Muscle of back (tissue), 11 donors: Measurements from ENCODE around the gene UQCRC1. TPM values are rescaled to one million over a fixed set of nuclear protein-coding genes. Genes with fewer than 3 reads are reported as not detected.
"Not testable (repeated sequence)": the region's sequence is repeated elsewhere in the genome, so short reads cannot be mapped to it uniquely, and the experiment has no call there.

Source experiments
- DNase-seq, 3 donors: peaks; one replicate each; pipeline versions ENCODE4 v3.0.0 to v3.0.0-alpha.2; 2013
- polyA plus RNA-seq, 10 donors: library from polyadenylated mRNA; unstranded; fragments of 120-200 nt; gene quantifications; one replicate each; pipeline ENCODE4 v1.2.1, GENCODE V29; 2013; ENCODE audit not compliant: insufficient read length in 10 of 10

Gene UQCRC1
- polyA plus RNA-seq, 10 donors, result 161 to 187 (median 177) TPM

GRCh38 chr3:48558493-48559134 is 50.8 kb downstream of the UQCRC1 start:
- peak in 1 of 3 donors; percentile 43 for DNase-seq

- DNase-seq, result peak; percentile 99
Measured at GRCh38 chr3:48556796-48557626, 52.4 kb downstream of the UQCRC1 start, which contains the start of gene PFKFB4. Gene PFKFB4 (minus strand): TSS chr3:48556803. CDS start chr3:48556777, 26 bp downstream.

GRCh38 chr3:48555949-48556795 is 53.3 kb downstream of the UQCRC1 start:
- no peak for DNase-seq

GRCh38 chr3:48555231-48555948 is 54.1 kb downstream of the UQCRC1 start:
- DNase-seq, result no peak

GRCh38 chr3:48553886-48554845 is 55.3 kb downstream of the UQCRC1 start:
- no peak for DNase-seq

- no peak for DNase-seq
Measured at GRCh38 chr3:48553361-48553760, 56.1 kb downstream of the UQCRC1 start.

GRCh38 chr3:48552111-48552951 is 57.1 kb downstream of the UQCRC1 start:
- no peak for DNase-seq

GRCh38 chr3:48551651-48552050 is 57.8 kb downstream of the UQCRC1 start:
- DNase-seq, result not testable (repeated sequence)

Other genes starting within 250 kb of the UQCRC1 start
- under 1 TPM in 5 of 10 donors, not detected in 5; 0.11 to 0.43 (median 0.20) TPM for gene FBXW12, start 237.4 kb downstream of the UQCRC1 start, polyA plus RNA-seq
- gene PLXNB1, start 179.6 kb downstream of the UQCRC1 start, polyA plus RNA-seq, result 10 to 100 TPM; 11.4 to 33.0 (median 20.0) TPM
- 10 to 100 TPM in 8 of 10 donors, 1 to 10 TPM in 2; 9.2 to 15.2 (median 11.3) TPM for gene CCDC51, start 169.5 kb downstream of the UQCRC1 start, polyA plus RNA-seq
- 100 to 1,000 TPM; 146 to 239 (median 178) TPM for gene TMA7, start 169.4 kb downstream of the UQCRC1 start, polyA plus RNA-seq
- gene ATRIP, start 162.9 kb downstream of the UQCRC1 start, polyA plus RNA-seq, result 1 to 10 TPM; 6.4 to 9.8 (median 7.9) TPM
- 10 to 100 TPM; 54.3 to 89.5 (median 70.3) TPM for gene SHISA5, start 105.5 kb downstream of the UQCRC1 start, polyA plus RNA-seq
- 1 to 10 TPM; 3.1 to 5.6 (median 4.5) TPM for gene PFKFB4, start 52.8 kb downstream of the UQCRC1 start, polyA plus RNA-seq
- gene UCN2, start 45.9 kb downstream of the UQCRC1 start, polyA plus RNA-seq, result 1 to 10 TPM in 1 of 10 donors, under 1 TPM in 3, not detected in 6; 0.16 to 1.1 (median 0.49) TPM
- gene COL7A1, start 14.3 kb downstream of the UQCRC1 start, polyA plus RNA-seq, result 10 to 100 TPM in 3 of 10 donors, 1 to 10 TPM in 7; 3.2 to 54.8 (median 5.4) TPM
- gene TMEM89, start 12.1 kb upstream of the UQCRC1 start, polyA plus RNA-seq, result not detected
- 10 to 100 TPM in 3 of 10 donors, 1 to 10 TPM in 7; 6.2 to 14.1 (median 8.5) TPM for gene SLC26A6, start 25.8 kb upstream of the UQCRC1 start, polyA plus RNA-seq
- gene CELSR3, start 53.2 kb upstream of the UQCRC1 start, polyA plus RNA-seq, result 1 to 10 TPM in 1 of 10 donors, under 1 TPM in 9; 0.35 to 1.2 (median 0.66) TPM
- 10 to 100 TPM in 1 of 10 donors, 1 to 10 TPM in 9; 5.9 to 11.2 (median 7.8) TPM for gene NCKIPSD, start 76.3 kb upstream of the UQCRC1 start, polyA plus RNA-seq
- gene IP6K2, start 107.6 kb upstream of the UQCRC1 start, polyA plus RNA-seq, result 100 to 1,000 TPM in 1 of 10 donors, 10 to 100 TPM in 9; 57.4 to 114 (median 77.8) TPM
- gene PRKAR2A, start 238.2 kb upstream of the UQCRC1 start, polyA plus RNA-seq, result 10 to 100 TPM; 30.2 to 47.0 (median 38.9) TPM